MCF 10A (cell line): ENCODE data around the gene RASSF5. TPM values are rescaled to one million over a fixed set of nuclear protein-coding genes. Genes with fewer than 3 reads are reported as not detected.

Experiments used
- BruUV-seq: library from RNA; stranded (reverse); fragments of 400-500 nt; replicated peaks from 2 replicates; lab custom pipeline; 2021; lab: Mats Ljungman, UMichigan
- CTCF ChIA-PET: fragments of 300-600 bp; sonication (Branson Sonifier 250); formaldehyde crosslinking; extraction: SDS; loops from one replicate; lab custom pipeline; 2021; ENCODE audit warnings: antibody characterized with exemption, inconsistent platforms; lab: Yijun Ruan, JAX
- POLR2A ChIA-PET: fragments of 300-600, 350-650 bp; sonication (Branson Sonifier 250); formaldehyde crosslinking; extraction: SDS; loops from one replicate; lab custom pipeline; 2020; ENCODE audit warnings: antibody characterized with exemption, inconsistent platforms; lab: Yijun Ruan, JAX
- DNase-seq: peaks from one replicate; pipeline ENCODE4 v3.0.0-alpha.2; 2018; ENCODE audit not compliant: unreplicated experiment
- H3K27ac Mint-ChIP-seq: one replicate; pipeline ENCODE4 v1.8.0; 2022; ENCODE audit warnings: mild to moderate bottlenecking, low read depth, mixed read lengths; ENCODE audit not compliant: unreplicated experiment
- H3K27me3 Mint-ChIP-seq: one replicate; pipeline ENCODE4 v1.8.0; 2022; ENCODE audit warnings: mixed read lengths; ENCODE audit not compliant: insufficient read depth, unreplicated experiment
- H3K36me3 Mint-ChIP-seq: one replicate; pipeline ENCODE4 v1.8.0; 2022; ENCODE audit warnings: mild to moderate bottlenecking, moderate library complexity, mixed read lengths; ENCODE audit not compliant: insufficient read depth, unreplicated experiment
- H3K4me1 Mint-ChIP-seq: one replicate; pipeline ENCODE4 v1.8.0; 2022; ENCODE audit warnings: mixed read lengths; ENCODE audit not compliant: insufficient read depth, unreplicated experiment
- H3K4me3 Mint-ChIP-seq: one replicate; pipeline ENCODE4 v1.8.0; 2022; ENCODE audit warnings: mild to moderate bottlenecking, moderate library complexity, mixed read lengths; ENCODE audit not compliant: unreplicated experiment
- H3K9me3 Mint-ChIP-seq: one replicate; pipeline ENCODE4 v1.8.0; 2022; ENCODE audit warnings: mixed read lengths; ENCODE audit not compliant: unreplicated experiment
- intact Hi-C: fragments of 100-400 bp; cut with micrococcal nuclease; formaldehyde crosslinking; loops from 2 replicates; pipeline ENCODE4 v1.14.1; 2022
- total RNA-seq: library from RNA; stranded (reverse); gene quantifications from 2 replicates; pipeline ENCODE4 v1.2.3, GENCODE V29; 2022
- TF ChIP-seq, protein P1 (sequence below): fragments of 200-600 bp; IDR thresholded peaks from one replicate; pipeline ENCODE4 v1.8.0; 2022; ENCODE audit warnings: antibody characterized with exemption, mild to moderate bottlenecking; ENCODE audit not compliant: unreplicated experiment

The RASSF5 gene
- total RNA-seq, 1 experiment from 2014 or later: 8.3 TPM

DNA sequence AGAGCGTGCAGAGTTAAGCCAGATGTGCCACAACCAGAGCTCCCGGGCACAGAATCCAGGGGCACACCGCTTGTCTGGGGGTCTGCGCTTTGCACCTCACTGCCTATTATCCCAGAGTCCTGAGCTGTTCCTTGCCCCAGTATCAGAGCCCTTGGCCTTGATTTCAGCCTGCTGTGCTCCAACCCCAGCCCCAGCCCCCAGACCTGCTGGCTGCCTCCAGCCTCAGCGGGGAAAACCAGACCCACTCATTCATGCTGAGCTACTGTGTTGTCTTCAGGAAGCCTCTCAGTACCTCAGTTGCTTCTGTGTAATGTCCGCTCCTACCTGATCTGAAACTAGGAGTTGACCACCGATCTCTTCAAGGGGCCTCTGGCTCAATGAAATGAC is 35.9 kb upstream of the RASSF5 start:
- ChIA-PET POLR2A (interaction anchor here (0.7 to 3.6 kb wide), 15 partner anchors 8 to 575 kb away, joined by 3 to 32 read pairs (median 5); partner anchors contain the start of gene EIF2D), CTCF (interaction anchor here (0.6 to 3.4 kb wide), 17 partner anchors 8 to 1108 kb away, joined by 3 to 70 read pairs (median 4); no protein-coding TSS in a partner anchor)
- Mint-ChIP-seq H3K9me3 (no peaks in the 10 kb centered on the region), H3K27me3 (peaks cover 9% of the 10 kb centered on the region), H3K4me3 (peak overlapping the region; percentile 75), H3K27ac (peak overlapping the region; percentile 5), H3K36me3 (peaks cover 24% of the 10 kb centered on the region), H3K4me1 (peaks cover 36% of the 10 kb centered on the region)
- BruUV-seq: no TSS peak
- TF ChIP-seq, protein P1, sequence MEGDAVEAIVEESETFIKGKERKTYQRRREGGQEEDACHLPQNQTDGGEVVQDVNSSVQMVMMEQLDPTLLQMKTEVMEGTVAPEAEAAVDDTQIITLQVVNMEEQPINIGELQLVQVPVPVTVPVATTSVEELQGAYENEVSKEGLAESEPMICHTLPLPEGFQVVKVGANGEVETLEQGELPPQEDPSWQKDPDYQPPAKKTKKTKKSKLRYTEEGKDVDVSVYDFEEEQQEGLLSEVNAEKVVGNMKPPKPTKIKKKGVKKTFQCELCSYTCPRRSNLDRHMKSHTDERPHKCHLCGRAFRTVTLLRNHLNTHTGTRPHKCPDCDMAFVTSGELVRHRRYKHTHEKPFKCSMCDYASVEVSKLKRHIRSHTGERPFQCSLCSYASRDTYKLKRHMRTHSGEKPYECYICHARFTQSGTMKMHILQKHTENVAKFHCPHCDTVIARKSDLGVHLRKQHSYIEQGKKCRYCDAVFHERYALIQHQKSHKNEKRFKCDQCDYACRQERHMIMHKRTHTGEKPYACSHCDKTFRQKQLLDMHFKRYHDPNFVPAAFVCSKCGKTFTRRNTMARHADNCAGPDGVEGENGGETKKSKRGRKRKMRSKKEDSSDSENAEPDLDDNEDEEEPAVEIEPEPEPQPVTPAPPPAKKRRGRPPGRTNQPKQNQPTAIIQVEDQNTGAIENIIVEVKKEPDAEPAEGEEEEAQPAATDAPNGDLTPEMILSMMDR: no peak
- no peak for DNase-seq
- intact Hi-C loops: loop anchor here (10.0 kb wide), 1 partner anchor 603 kb away; no protein-coding TSS in a partner anchor

DNA sequence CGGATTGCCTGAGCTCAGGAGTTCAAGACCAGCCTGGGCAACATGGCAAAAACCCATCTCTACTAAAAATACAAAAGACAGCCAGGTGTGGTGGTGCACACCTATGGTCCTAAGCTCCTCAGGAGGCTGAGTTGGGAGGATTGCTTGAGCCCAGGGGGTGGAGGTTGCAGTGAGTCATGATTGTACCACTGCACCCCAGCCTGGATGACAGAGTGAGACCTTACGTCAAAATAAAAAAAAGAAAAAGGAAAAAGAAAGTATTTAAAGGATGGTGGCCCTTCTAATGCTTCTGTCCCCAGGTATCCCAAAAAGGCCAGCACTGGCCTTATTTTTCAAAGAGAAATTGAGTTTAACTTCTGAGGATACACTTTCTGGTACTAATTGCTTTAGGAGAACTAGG is 35.3 kb upstream of the RASSF5 start:
- H3K27me3 Mint-ChIP-seq: peaks cover 3% of the 10 kb centered on the region
- peaks cover 24% of the 10 kb centered on the region for H3K36me3 Mint-ChIP-seq
- ChIA-PET POLR2A (interaction anchor here (0.7 to 3.6 kb wide), 5 partner anchors 7 to 114 kb away, joined by 3 to 32 read pairs (median 8); no protein-coding TSS in a partner anchor), CTCF (interaction anchor here (0.6 to 3.4 kb wide), 11 partner anchors 10 to 1107 kb away, joined by 3 to 53 read pairs (median 4); no protein-coding TSS in a partner anchor)
- H3K27ac Mint-ChIP-seq: peak overlapping the region; percentile 5
- intact Hi-C loops: loop anchor here (10.0 kb wide), 1 partner anchor 603 kb away; no protein-coding TSS in a partner anchor
- TSS peak; percentile 22 for BruUV-seq
- H3K4me3 Mint-ChIP-seq: peak overlapping the region; percentile 75
- H3K9me3 Mint-ChIP-seq: no peaks in the 10 kb centered on the region
- no peak for DNase-seq
- H3K4me1 Mint-ChIP-seq: peaks cover 36% of the 10 kb centered on the region
- TF ChIP-seq, protein P1: no peak

DNA sequence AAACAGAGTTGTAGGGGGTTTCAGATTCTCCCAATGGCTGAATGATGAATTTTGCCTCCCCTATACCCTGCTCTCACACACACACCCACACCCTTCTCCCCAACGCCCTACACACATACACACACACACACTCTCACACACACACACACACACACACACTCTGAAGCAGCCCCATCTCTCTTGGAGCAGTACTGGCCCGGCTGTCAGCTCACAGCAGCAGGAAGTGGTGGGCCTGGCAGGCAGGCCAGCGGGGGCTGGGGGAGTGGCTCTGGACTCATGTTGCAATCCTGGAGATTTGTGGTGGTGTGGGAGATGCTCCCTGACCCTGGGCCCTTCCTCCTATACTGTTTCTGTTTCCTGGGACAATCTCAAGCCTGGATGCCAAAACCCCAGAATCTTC is 34.9 kb upstream of the RASSF5 start:
- POLR2A ChIA-PET: interaction anchor here (0.6 to 3.6 kb wide), 2 partner anchors 10 to 12 kb away, joined by 3 to 32 read pairs; no protein-coding TSS in a partner anchor
- H3K4me3 Mint-ChIP-seq: peak overlapping the region; percentile 5
- H3K9me3 Mint-ChIP-seq: no peaks in the 10 kb centered on the region
- peaks cover 24% of the 10 kb centered on the region for H3K36me3 Mint-ChIP-seq
- BruUV-seq: no TSS peak
- TF ChIP-seq, protein P1: no peak
- peak overlapping the region; percentile 5 for H3K27ac Mint-ChIP-seq
- H3K27me3 Mint-ChIP-seq: no peaks in the 10 kb centered on the region
- CTCF ChIA-PET: interaction anchor here (0.6 to 11.0 kb wide), 8 partner anchors 10 to 192 kb away, joined by 3 to 254 read pairs (median 14); no protein-coding TSS in a partner anchor
- DNase-seq: peak; percentile 79
- intact Hi-C loops: loop anchor here (10.0 kb wide), 1 partner anchor 602 kb away; no protein-coding TSS in a partner anchor
- H3K4me1 Mint-ChIP-seq: peaks cover 36% of the 10 kb centered on the region

DNA sequence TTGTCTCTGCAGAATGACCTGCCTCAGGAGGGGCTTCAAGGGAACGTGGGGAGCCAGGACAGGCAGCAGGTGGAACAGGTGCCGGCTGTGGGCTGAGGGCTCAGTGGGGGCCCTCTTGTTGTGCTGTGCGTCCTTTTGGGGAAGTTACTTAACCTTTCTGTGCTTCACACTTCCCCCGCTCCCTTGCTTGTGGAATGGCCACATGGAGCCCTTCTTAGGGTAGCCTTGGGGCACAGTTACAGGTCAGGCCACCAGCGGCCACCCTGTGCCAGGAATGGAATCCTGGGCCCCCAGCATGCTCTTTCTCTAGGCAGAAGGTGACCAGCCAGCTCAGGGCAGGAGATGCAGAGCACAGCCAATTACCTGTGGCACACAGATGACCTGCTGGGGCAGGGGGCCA is 34.4 kb upstream of the RASSF5 start:
- CTCF ChIA-PET: interaction anchor here (1.5 to 11.0 kb wide), 4 partner anchors 11 to 127 kb away, joined by 3 to 254 read pairs (median 10); no protein-coding TSS in a partner anchor
- H3K9me3 Mint-ChIP-seq: no peaks in the 10 kb centered on the region
- H3K27me3 Mint-ChIP-seq: no peaks in the 10 kb centered on the region
- TF ChIP-seq, protein P1: no peak
- peaks cover 24% of the 10 kb centered on the region for H3K36me3 Mint-ChIP-seq
- POLR2A ChIA-PET: interaction anchor here (0.6 kb wide), 1 partner anchor 11 kb away, joined by 3 read pairs; no protein-coding TSS in a partner anchor
- H3K4me1 Mint-ChIP-seq: peaks cover 36% of the 10 kb centered on the region
- DNase-seq: no peak
- no TSS peak for BruUV-seq
- no peak overlapping the region for H3K4me3 Mint-ChIP-seq
- intact Hi-C loops: loop anchor here (10.0 kb wide), 1 partner anchor 602 kb away; no protein-coding TSS in a partner anchor
- no peak overlapping the region for H3K27ac Mint-ChIP-seq
